Fibroblast of villous mesenchyme (primary cell): ENCODE data around the gene ZDHHC7. TPM values are rescaled to one million over a fixed set of nuclear protein-coding genes. Genes with fewer than 3 reads are reported as not detected.
A peak's percentile ranks its signal among the peaks of the same experiment; 100 is the strongest.

Experiments
- DNase-seq: peaks from one replicate; pipeline ENCODE4 v3.0.0-alpha.2; 2010; ENCODE audit warnings: low read depth
- H3K4me3 ChIP-seq: 2 replicates; pipeline ENCODE4 v1.5.1; 2011; ENCODE audit warnings: low read depth, mild to moderate bottlenecking, low read length
- total RNA-seq: library from RNA; depleted of rRNA; stranded (reverse); fragments of >200 nt; gene quantifications from 2 replicates; pipeline ENCODE4 v1.2.3, GENCODE V29; 2012
- TF ChIP-seq, protein P1 (sequence below): IDR thresholded peaks from 2 replicates; pipeline ENCODE4 v1.5.1; 2012; ENCODE audit warnings: low read depth, mild to moderate bottlenecking, low read length; ENCODE audit not compliant: insufficient read depth

ZDHHC7 gene
- total RNA-seq, 1 donor = 164 TPM

DNA sequence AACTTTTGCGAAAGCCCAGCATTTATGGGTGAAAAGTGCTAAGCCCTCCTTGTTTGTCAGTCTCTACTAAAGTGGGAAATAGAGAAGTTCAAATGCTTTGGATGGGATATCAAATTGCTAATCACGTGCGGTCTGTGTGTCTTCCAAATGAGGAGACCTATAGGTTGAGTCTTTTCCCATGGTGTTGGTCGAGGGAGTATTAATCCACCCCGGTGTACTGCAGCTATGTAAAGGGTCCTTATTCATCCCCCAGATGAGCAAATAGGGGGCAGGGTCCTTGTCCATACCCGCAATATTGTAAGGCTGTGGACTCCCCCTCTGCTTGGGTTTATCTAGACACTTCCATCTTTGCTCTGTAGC, 30.8 kb upstream of the ZDHHC7 start:
- no peak for DNase-seq
- TF ChIP-seq, protein P1, sequence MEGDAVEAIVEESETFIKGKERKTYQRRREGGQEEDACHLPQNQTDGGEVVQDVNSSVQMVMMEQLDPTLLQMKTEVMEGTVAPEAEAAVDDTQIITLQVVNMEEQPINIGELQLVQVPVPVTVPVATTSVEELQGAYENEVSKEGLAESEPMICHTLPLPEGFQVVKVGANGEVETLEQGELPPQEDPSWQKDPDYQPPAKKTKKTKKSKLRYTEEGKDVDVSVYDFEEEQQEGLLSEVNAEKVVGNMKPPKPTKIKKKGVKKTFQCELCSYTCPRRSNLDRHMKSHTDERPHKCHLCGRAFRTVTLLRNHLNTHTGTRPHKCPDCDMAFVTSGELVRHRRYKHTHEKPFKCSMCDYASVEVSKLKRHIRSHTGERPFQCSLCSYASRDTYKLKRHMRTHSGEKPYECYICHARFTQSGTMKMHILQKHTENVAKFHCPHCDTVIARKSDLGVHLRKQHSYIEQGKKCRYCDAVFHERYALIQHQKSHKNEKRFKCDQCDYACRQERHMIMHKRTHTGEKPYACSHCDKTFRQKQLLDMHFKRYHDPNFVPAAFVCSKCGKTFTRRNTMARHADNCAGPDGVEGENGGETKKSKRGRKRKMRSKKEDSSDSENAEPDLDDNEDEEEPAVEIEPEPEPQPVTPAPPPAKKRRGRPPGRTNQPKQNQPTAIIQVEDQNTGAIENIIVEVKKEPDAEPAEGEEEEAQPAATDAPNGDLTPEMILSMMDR = no peak
- no peak overlapping the region for H3K4me3 ChIP-seq

DNA sequence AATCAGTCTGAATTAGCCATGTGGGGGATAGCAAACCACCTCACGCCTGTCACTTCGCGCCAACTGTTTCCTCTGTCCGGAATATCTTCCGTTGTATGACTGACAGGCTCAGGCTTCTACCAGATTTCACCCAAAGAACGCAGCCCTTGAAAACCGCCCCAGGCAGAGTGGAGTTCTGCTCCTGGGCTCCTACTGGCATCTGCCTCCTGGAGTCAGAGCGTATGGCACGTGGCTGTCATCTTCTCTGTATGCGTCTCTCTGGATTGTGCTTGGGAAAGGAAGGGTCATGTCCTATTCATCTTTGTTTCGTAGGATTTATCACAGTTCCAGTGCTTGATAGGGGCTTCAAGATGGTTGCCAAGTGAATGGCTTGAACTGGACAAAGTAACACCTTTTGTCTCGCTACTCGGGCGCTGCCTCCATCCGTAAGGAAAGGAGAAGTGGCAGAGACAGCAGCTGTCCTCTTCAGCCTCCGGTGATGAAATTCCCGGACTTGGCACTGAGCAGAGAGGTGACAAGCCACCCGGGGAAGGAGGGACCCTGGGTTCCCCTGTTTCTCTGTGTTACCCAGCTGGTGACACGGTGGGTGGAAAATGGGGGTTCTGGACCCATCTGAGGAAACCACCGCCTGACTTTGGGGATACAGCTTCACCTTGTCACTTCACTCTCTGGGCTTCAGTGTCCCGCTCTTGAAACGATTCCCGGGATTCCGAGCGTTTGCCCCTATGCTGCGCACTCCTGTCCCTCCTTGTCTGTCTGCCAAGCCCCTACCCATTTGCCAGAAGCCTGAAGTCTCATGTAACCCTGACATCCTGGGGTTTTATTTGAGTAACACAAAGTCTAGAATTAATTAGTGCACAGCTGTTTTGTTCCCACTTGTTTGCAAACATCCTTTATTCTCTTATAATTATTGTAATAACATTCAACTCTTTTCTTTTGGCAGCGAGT, 30.2 kb upstream of the ZDHHC7 start:
- no peak for DNase-seq
- TF ChIP-seq, protein P1 = no peak
- H3K4me3 ChIP-seq = no peak overlapping the region

DNA sequence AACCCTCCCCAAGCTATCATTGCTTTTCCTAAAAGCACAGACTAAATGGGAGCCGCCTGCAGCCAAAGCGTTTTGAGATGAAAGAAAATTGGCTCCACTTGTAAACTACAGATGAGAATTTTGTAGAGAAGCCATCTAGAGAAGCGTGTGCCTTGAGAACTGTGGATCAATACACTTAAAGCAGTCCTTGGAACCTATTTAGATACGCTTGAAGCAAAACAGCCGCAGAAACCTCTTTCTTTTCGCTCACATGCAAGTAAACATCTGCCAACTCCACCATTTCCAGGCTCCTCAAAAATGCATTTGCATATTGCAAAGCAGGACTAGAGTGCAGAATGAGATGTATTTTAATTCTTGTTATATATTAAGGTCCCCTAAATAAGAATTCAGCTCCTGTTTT, 29.4 kb upstream of the ZDHHC7 start:
- no peak for DNase-seq
- TF ChIP-seq, protein P1 = no peak
- H3K4me3 ChIP-seq = no peak overlapping the region

DNA sequence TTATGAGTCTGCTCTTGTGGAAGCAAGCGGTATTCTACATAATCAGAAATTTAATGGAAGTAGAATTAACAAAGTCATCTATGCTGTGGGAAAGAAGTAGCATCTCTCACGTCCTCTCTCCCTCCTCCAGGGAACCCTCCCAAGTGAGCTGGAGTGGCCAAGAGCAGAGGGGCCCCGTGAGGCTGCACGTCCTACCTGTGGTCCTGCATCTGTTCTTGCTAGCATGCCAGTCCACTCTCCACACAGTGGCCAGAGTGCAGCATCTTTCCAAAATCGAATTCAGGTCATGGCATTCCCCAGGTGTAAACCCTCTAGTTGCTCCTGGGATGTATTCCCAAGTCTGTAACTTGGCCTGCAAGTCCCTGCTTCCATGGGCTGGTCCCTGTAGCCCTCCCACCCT, 26.4 kb upstream of the ZDHHC7 start:
- TF ChIP-seq, protein P1 = no peak
- no peak overlapping the region for H3K4me3 ChIP-seq
- DNase-seq = no peak

DNA sequence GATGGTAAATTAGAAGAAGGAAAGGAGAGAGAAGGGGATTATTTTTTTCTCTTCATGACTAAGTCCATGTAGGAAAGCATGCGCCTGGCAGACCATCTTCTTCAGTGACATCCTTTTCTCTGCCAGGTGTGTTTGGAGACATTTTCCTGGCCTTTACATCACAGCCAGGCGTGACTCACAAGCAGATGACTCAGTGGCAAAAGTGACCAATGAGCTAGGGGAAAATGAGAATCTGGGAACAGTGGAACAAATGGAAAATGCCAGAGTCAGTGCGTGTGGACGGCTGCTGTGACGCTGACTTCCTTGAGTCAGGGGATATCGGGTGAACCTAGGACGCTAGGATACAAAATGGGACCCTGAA, 25.7 kb upstream of the ZDHHC7 start:
- no peak overlapping the region for H3K4me3 ChIP-seq
- TF ChIP-seq, protein P1 = no peak
- peak; percentile 62 for DNase-seq

DNA sequence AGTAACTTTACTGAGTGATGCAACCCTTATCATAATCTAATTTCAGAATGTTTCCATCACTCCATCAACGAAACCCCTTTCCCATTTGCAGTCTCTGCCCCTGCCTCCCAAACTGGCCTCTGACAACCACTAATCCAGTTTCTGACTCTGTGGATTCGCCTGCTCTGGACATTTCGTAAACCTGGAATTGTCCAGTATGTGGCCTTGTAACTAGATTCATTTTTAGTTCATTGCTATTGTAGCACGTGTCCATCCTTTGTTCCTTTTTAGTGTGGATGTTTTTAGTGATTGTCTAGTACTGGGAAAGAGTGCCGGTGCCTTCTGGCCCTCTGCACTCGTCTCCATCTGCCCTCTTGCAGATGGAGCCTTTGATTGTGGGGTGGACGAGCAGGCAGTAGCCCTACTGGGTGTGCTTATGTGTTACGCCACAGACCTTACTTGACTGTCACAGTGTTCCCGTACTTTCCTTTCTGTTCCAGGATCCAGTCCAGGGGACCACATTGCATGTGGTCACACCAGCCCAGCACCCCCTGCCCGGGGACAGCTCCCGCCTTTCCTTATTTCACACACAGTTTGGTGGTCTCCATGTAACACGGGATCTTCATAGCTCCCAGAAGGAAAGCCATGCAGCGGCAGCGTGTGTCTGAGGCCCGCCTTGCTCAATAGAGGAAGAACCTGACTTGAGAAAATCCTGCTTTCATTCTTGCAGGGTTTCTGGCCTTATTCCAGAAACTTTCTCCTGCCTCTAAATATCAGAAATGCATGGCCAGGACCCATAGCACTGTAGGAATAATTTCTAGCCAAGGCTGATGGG, 25.1 kb upstream of the ZDHHC7 start:
- peak; percentile 21 for DNase-seq
- TF ChIP-seq, protein P1 = no peak
- no peak overlapping the region for H3K4me3 ChIP-seq
